SK-N-SH treated with all-trans-retinoic acid at 6 μM for 48 hours (cell line): ENCODE data around the gene CHMP2B.

Experiments
- ARNTL ChIP-seq: fragments of 450-650 bp; formaldehyde crosslinking; IDR thresholded peaks from 2 replicates; pipeline ENCODE4 v1.5.0; 2020; ENCODE audit warnings: low read depth, mild to moderate bottlenecking, moderate library complexity, borderline replicate concordance
- BACH2 ChIP-seq: fragments of 250-450 bp; sonication (Bioruptor Pico); IDR thresholded peaks from 2 replicates; pipeline ENCODE4 v1.9.0; 2021; ENCODE audit warnings: mild to moderate bottlenecking, borderline replicate concordance
- CREB5 ChIP-seq: fragments of 250-450 bp; sonication (Bioruptor Pico); IDR thresholded peaks from 2 replicates; pipeline ENCODE4 v1.5.1; 2020; ENCODE audit warnings: low read depth, mild to moderate bottlenecking, moderate library complexity
- CSDC2 ChIP-seq: fragments of 250-450 bp; sonication (Bioruptor Pico); IDR thresholded peaks from 2 replicates; pipeline ENCODE4 v1.5.0; 2020; ENCODE audit warnings: mild to moderate bottlenecking, moderate library complexity
- GLIS3 ChIP-seq: fragments of 250-450 bp; sonication (Bioruptor Pico); IDR thresholded peaks from 2 replicates; pipeline ENCODE4 v1.5.0; 2020; ENCODE audit warnings: mild to moderate bottlenecking, moderate library complexity
- ISL1 ChIP-seq: fragments of 250-450 bp; sonication (Bioruptor Pico); IDR thresholded peaks from 2 replicates; pipeline ENCODE4 v2.1.2; 2022; ENCODE audit warnings: mild to moderate bottlenecking, moderate library complexity
- RARB ChIP-seq: fragments of 250-450 bp; sonication (Bioruptor Pico); IDR thresholded peaks from 2 replicates; pipeline ENCODE4 v1.8.0; 2021; ENCODE audit warnings: mild to moderate bottlenecking, moderate library complexity
- ZFP30 ChIP-seq: fragments of 450-650 bp; formaldehyde crosslinking; IDR thresholded peaks from 2 replicates; pipeline ENCODE4 v1.5.0; 2022; ENCODE audit warnings: mild to moderate bottlenecking, moderate library complexity

GRCh38 chr3:87191641-87192040 lies 35.5 kb upstream of the CHMP2B start:
- TF ChIP-seq ZFP30 (CRISPR knock-in tag) = no peak
- no peak for TF ChIP-seq BACH2 (CRISPR knock-in tag)
- no peak for TF ChIP-seq GLIS3 (CRISPR knock-in tag)
- no peak for TF ChIP-seq CSDC2 (CRISPR knock-in tag)
- TF ChIP-seq ISL1 = no peak
- TF ChIP-seq ARNTL = no peak
- TF ChIP-seq RARB (CRISPR knock-in tag) = no peak
- TF ChIP-seq CREB5 (CRISPR knock-in tag) = no peak
